ENCODE data around the gene PDXK. TPM values are rescaled to one million over a fixed set of nuclear protein-coding genes. Genes with fewer than 3 reads are reported as not detected.

PDXK gene
- total and polyA plus RNA-seq, 10 of the 15 experiments (the other 5 are each of a cell fraction or from before 2014, with no cell fraction given) = 3.7 to 141 (median 60.0) TPM

DNA sequence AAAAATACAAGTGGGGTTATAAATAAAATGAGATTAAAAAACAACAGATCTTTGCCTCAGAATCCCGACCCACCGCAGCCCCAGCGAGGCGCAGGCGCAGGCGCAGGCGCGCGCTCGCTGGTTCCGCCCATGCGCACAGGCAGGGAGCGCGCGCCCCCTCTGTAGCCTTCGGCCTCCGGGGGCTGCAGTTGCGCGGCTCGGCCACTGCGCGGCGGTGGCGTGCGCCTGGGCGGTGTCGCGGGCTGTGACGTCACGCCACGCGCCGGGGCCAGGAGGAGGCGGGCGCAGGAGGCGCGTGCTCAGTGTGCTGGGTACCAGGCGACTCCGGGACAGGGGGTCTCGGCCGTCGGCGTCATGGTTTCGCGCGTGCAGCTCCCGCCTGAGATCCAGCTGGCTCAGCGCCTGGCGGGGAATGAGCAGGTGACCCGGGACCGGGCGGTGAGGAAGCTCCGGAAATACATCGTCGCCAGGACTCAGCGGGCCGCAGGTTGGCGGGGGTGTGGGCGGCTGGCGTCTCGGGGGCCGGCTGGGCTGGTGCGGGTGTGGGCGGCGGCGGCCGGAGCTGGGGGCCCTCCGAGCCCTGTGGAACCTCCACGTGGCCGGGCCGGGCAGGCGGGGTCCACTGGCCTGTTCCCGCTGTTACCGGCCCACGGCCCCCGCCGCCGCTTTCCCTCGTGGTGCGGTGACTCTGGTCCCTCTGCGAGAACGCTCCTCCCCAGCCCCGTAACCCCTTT lies 70.5 kb downstream of the PDXK start, which contains the start of gene RRP1 (continued):
- TF ChIP-seq, protein P1, sequence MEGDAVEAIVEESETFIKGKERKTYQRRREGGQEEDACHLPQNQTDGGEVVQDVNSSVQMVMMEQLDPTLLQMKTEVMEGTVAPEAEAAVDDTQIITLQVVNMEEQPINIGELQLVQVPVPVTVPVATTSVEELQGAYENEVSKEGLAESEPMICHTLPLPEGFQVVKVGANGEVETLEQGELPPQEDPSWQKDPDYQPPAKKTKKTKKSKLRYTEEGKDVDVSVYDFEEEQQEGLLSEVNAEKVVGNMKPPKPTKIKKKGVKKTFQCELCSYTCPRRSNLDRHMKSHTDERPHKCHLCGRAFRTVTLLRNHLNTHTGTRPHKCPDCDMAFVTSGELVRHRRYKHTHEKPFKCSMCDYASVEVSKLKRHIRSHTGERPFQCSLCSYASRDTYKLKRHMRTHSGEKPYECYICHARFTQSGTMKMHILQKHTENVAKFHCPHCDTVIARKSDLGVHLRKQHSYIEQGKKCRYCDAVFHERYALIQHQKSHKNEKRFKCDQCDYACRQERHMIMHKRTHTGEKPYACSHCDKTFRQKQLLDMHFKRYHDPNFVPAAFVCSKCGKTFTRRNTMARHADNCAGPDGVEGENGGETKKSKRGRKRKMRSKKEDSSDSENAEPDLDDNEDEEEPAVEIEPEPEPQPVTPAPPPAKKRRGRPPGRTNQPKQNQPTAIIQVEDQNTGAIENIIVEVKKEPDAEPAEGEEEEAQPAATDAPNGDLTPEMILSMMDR (IDR thresholded peaks at IDR 0.05 in 2 of 3, conservative IDR thresholded peaks at IDR 0.05 in 1 of 3; ENCODE audit: control insufficient read depth in 2 of 3, extremely low read depth in 1 of 3, insufficient read depth in 1 of 3, low read depth in 3 of 3, low read length in 3 of 3) = peak; percentile 88 to 100 (median 99); a peak in 5 of 6 replicates
- TF ChIP-seq SUPT20H (IDR thresholded peaks at IDR 0.05; ENCODE audit: borderline replicate concordance, control insufficient read depth, low read depth, low read length) (no peak), POU2F2 (IDR thresholded peaks at IDR 0.05; ENCODE audit: borderline replicate concordance, low read depth, low read length) (0 out of 3 replicates have a peak, but pooled peaks have one; percentile 48), SRF (IDR thresholded peaks at IDR 0.05; ENCODE audit: low read depth in 2 of 2, low read length in 2 of 2) (peak; percentile 68 to 94; a peak in 3 of 4 replicates), NR2C1 (IDR thresholded peaks at IDR 0.05) (peak; percentile 76), POLR2AphosphoS2 (IDR thresholded peaks at IDR 0.05; ENCODE audit: low read depth, low read length) (peak; percentile 69), MYC (IDR thresholded peaks at IDR 0.05; ENCODE audit: insufficient read depth, insufficient read length, insufficient replicate concordance, low read length, severe bottlenecking) (peak; percentile 89), SPI1 (IDR thresholded peaks at IDR 0.05; ENCODE audit: borderline replicate concordance, insufficient read depth, low read depth, low read length) (no peak), CBFB (IDR thresholded peaks at IDR 0.05; ENCODE audit: low read depth) (0 out of 2 replicates have a peak, but pooled peaks have one; percentile 34), FOXK2 (IDR thresholded peaks at IDR 0.05) (peak; percentile 16; the same call in 1 of the 2 replicates), LARP7 (IDR thresholded peaks at IDR 0.05) (peak; percentile 99), EP300 (IDR thresholded peaks at IDR 0.05; ENCODE audit: borderline replicate concordance in 1 of 2, control insufficient read depth in 1 of 2, low read depth in 2 of 2, low read length in 2 of 2) (0 out of 4 replicates have a peak, but pooled peaks of 1 of the 2 experiments have one; percentile 17), PML (IDR thresholded peaks at IDR 0.05; ENCODE audit: low read length) (0 out of 2 replicates have a peak, but pooled peaks have one; percentile 74), EED (IDR thresholded peaks at IDR 0.05; ENCODE audit: low read depth) (no peak)
- TF ChIP-seq, protein P2, sequence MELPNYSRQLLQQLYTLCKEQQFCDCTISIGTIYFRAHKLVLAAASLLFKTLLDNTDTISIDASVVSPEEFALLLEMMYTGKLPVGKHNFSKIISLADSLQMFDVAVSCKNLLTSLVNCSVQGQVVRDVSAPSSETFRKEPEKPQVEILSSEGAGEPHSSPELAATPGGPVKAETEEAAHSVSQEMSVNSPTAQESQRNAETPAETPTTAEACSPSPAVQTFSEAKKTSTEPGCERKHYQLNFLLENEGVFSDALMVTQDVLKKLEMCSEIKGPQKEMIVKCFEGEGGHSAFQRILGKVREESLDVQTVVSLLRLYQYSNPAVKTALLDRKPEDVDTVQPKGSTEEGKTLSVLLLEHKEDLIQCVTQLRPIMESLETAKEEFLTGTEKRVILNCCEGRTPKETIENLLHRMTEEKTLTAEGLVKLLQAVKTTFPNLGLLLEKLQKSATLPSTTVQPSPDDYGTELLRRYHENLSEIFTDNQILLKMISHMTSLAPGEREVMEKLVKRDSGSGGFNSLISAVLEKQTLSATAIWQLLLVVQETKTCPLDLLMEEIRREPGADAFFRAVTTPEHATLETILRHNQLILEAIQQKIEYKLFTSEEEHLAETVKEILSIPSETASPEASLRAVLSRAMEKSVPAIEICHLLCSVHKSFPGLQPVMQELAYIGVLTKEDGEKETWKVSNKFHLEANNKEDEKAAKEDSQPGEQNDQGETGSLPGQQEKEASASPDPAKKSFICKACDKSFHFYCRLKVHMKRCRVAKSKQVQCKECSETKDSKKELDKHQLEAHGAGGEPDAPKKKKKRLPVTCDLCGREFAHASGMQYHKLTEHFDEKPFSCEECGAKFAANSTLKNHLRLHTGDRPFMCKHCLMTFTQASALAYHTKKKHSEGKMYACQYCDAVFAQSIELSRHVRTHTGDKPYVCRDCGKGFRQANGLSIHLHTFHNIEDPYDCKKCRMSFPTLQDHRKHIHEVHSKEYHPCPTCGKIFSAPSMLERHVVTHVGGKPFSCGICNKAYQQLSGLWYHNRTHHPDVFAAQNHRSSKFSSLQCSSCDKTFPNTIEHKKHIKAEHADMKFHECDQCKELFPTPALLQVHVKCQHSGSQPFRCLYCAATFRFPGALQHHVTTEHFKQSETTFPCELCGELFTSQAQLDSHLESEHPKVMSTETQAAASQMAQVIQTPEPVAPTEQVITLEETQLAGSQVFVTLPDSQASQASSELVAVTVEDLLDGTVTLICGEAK (IDR thresholded peaks at IDR 0.05; ENCODE audit: borderline replicate concordance) = no peak
- TF ChIP-seq, protein P3, sequence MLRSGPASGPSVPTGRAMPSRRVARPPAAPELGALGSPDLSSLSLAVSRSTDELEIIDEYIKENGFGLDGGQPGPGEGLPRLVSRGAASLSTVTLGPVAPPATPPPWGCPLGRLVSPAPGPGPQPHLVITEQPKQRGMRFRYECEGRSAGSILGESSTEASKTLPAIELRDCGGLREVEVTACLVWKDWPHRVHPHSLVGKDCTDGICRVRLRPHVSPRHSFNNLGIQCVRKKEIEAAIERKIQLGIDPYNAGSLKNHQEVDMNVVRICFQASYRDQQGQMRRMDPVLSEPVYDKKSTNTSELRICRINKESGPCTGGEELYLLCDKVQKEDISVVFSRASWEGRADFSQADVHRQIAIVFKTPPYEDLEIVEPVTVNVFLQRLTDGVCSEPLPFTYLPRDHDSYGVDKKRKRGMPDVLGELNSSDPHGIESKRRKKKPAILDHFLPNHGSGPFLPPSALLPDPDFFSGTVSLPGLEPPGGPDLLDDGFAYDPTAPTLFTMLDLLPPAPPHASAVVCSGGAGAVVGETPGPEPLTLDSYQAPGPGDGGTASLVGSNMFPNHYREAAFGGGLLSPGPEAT (IDR thresholded peaks at IDR 0.05; ENCODE audit: low read depth) = no peak
- TF ChIP-seq, protein P4, sequence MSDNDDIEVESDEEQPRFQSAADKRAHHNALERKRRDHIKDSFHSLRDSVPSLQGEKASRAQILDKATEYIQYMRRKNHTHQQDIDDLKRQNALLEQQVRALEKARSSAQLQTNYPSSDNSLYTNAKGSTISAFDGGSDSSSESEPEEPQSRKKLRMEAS (IDR thresholded peaks at IDR 0.05; ENCODE audit: low read depth, low read length) = peak; percentile 91
- TF ChIP-seq, protein P5, sequence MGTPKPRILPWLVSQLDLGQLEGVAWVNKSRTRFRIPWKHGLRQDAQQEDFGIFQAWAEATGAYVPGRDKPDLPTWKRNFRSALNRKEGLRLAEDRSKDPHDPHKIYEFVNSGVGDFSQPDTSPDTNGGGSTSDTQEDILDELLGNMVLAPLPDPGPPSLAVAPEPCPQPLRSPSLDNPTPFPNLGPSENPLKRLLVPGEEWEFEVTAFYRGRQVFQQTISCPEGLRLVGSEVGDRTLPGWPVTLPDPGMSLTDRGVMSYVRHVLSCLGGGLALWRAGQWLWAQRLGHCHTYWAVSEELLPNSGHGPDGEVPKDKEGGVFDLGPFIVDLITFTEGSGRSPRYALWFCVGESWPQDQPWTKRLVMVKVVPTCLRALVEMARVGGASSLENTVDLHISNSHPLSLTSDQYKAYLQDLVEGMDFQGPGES (IDR thresholded peaks at IDR 0.05) = no peak

All from GM12878 (cell line).